ENCODE measurements around the gene CCL18. TPM values are rescaled to one million over a fixed set of nuclear protein-coding genes. Genes with fewer than 3 reads are reported as not detected.

Gene CCL18
- total and polyA plus RNA-seq, 2 of the 4 experiments (the other 2 are of a cell fraction): not detected

DNA sequence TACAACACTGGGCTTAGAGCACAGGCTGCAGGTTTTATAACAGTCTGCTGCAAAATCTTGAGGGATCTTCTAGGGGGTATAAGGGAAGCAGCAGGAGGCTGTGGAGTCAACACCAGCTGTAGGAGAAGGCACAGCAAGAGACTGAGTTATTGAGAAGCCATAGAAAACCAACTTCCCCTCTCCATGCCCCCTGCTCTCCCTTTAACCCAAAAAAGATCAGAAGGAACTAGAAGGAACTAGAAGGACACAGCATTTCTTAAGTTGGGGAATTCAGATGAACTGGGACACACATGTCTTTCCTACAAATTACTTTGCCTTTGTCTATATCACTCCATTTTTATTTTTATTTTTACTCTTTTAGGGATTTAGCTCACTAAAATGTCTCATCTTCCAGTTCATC is 6.2 kb upstream of the CCL18 start:
- H2BK20ac ChIP-seq (ENCODE audit: low read depth, low read length): no peak overlapping the region
- BruUV-seq (replicated peaks): no TSS peak
- no peaks in the 10 kb centered on the region for H3K36me3 ChIP-seq (ENCODE audit: control insufficient read depth, insufficient read depth, low read length)
- TF ChIP-seq, protein P1, sequence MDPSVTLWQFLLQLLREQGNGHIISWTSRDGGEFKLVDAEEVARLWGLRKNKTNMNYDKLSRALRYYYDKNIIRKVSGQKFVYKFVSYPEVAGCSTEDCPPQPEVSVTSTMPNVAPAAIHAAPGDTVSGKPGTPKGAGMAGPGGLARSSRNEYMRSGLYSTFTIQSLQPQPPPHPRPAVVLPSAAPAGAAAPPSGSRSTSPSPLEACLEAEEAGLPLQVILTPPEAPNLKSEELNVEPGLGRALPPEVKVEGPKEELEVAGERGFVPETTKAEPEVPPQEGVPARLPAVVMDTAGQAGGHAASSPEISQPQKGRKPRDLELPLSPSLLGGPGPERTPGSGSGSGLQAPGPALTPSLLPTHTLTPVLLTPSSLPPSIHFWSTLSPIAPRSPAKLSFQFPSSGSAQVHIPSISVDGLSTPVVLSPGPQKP (IDR thresholded peaks at IDR 0.05; ENCODE audit: borderline replicate concordance, low read depth, low read length): no peak
- TF ChIP-seq RFX5 (IDR thresholded peaks at IDR 0.05; ENCODE audit: low read depth, low read length): no peak
- no peak for TF ChIP-seq FOS (IDR thresholded peaks at IDR 0.05; ENCODE audit: low read depth, low read length)
- no peak for TF ChIP-seq MAZ (IDR thresholded peaks at IDR 0.05; ENCODE audit: borderline replicate concordance, low read depth, low read length)
- TF ChIP-seq POLR2A (IDR thresholded peaks at IDR 0.05; ENCODE audit: low read depth, low read length): no peak
- no peak for TF ChIP-seq BHLHE40 (IDR thresholded peaks at IDR 0.05; ENCODE audit: low read depth, low read length)
- TF ChIP-seq CTCF (conservative IDR thresholded peaks at IDR 0.05; ENCODE audit: low read depth, low read length): no peak
- TF ChIP-seq CEBPB (IDR thresholded peaks at IDR 0.05; ENCODE audit: low read depth, low read length): no peak
- H3K9me1 ChIP-seq (ENCODE audit: insufficient read depth, low read length): no peaks in the 10 kb centered on the region
- H3K14ac ChIP-seq (replicated peaks; ENCODE audit: low read depth, low read length): no peak overlapping the region
- H3K9me3 ChIP-seq (ENCODE audit: control insufficient read depth, insufficient read depth, low read length): no peaks in the 10 kb centered on the region
- H3K4ac ChIP-seq (ENCODE audit: low read depth, low read length): no peak overlapping the region
- H3K79me1 ChIP-seq (ENCODE audit: low read depth in 1 of 2, low read length in 2 of 2): no peaks in the 10 kb centered on the region
- no peak overlapping the region for H3K18ac ChIP-seq (ENCODE audit: low read depth, low read length)
- H3K4me2 ChIP-seq (ENCODE audit: low read depth, low read length): no peak overlapping the region
- no peak overlapping the region for H4K5ac ChIP-seq (ENCODE audit: low read depth, low read length)
- no peak overlapping the region for H3K23ac ChIP-seq (ENCODE audit: low read depth, low read length)
- H3K27me3 ChIP-seq (ENCODE audit: control insufficient read depth, insufficient read depth, low read length): no peaks in the 10 kb centered on the region
- H3K27ac ChIP-seq (ENCODE audit: insufficient read depth, low read length): no peak overlapping the region
- H2AK5ac ChIP-seq (ENCODE audit: low read depth, low read length): no peak overlapping the region
- CTCF ChIA-PET: interaction anchor here (0.8 kb wide), 1 partner anchor 15 kb away, joined by 3 read pairs; no protein-coding TSS in a partner anchor
- H2BK120ac ChIP-seq (ENCODE audit: low read depth, low read length): no peak overlapping the region
- no peak overlapping the region for H2AFZ ChIP-seq (replicated peaks; ENCODE audit: low read length, poor library complexity)
- no peak overlapping the region for H4K8ac ChIP-seq (ENCODE audit: low read depth in 2 of 2, low read length in 2 of 2)
- ATAC-seq (ENCODE audit: low read depth) (no peak), DNase-seq (no peak)
- H3K4me1 ChIP-seq (ENCODE audit: control insufficient read depth, insufficient read depth, low read length): no peaks in the 10 kb centered on the region
- no peak overlapping the region for H3K4me3 ChIP-seq (ENCODE audit: insufficient read depth, low read depth, low read length)
- in situ Hi-C loops (cut with MboI; ENCODE audit: low sequenced_read_pairs) (no loop called here), intact Hi-C loops (cut with micrococcal nuclease) (no loop called here), dilution Hi-C loops (cut with HindIII; ENCODE audit: low sequenced_read_pairs, unreplicated experiment) (no loop called here)
- H3K9ac ChIP-seq (ENCODE audit: low read depth, low read length): no peak overlapping the region
- H3K56ac ChIP-seq (ENCODE audit: extremely low read depth, insufficient read depth, low read length): no peak overlapping the region
- POLR2A ChIA-PET (ENCODE audit: unreplicated experiment): no interaction called here
- H2BK15ac ChIP-seq (ENCODE audit: low read depth, low read length): no peak overlapping the region
- H2AK9ac ChIP-seq (replicated peaks; ENCODE audit: low read depth, low read length, poor library complexity): no peak overlapping the region
- H4K91ac ChIP-seq (ENCODE audit: insufficient read depth, low read depth, low read length): no peak overlapping the region
- H2BK5ac ChIP-seq (ENCODE audit: low read depth, low read length, poor library complexity, severe bottlenecking): no peak overlapping the region
- H4K20me1 ChIP-seq (ENCODE audit: insufficient read depth, low read length): no peaks in the 10 kb centered on the region
